Measurements from ENCODE around the gene BEND2.

- TF ChIP-seq CTCF (IDR thresholded peaks at IDR 0.05) (no peak), POLR2A (IDR thresholded peaks at IDR 0.05) (no peak)
These were observed 49.8 kb downstream of the BEND2 start for GRCh38 chrX:18170910-18171309.
